Measurements from ENCODE around the gene FBXO10. TPM values are rescaled to one million over a fixed set of nuclear protein-coding genes. Genes with fewer than 3 reads are reported as not detected.
"Not testable (repeated sequence)": the region's sequence is repeated elsewhere in the genome, so short reads cannot be mapped to it uniquely, and the experiment has no call there.

FBXO10 gene
- total RNA-seq, 1 experiment from 2014 or later, result 5.3 TPM

GRCh38 chr9:37480759-37481158, 95.4 kb downstream of the FBXO10 start:
- RAD21 ChIA-PET (ENCODE audit: low non-redundant PET in 1 of 2, low total read pairs in 2 of 2, uncharacterized antibody in 2 of 2, unreplicated experiment in 2 of 2), result no interaction called here
- no peak overlapping the region for H3K27ac ChIP-seq (ENCODE audit: low read depth, low read length)
- no peaks in the 10 kb centered on the region for H3K27me3 ChIP-seq (ENCODE audit: insufficient read depth, low read length)
- no TSS peak for BruUV-seq (replicated peaks)
- POLR2A ChIA-PET, result interaction anchor here (2.3 kb wide), 1 partner anchor 15 kb away, joined by 16 read pairs; the partner anchor contains the start of gene ZBTB5
- no peaks in the 10 kb centered on the region for H3K9me2 ChIP-seq (ENCODE audit: insufficient read depth)
- H3K79me2 ChIP-seq (ENCODE audit: insufficient read depth, low read length), result peaks cover under 1% of the 10 kb centered on the region; the same call in 1 of the 2 replicates
- peaks cover 31 to 64% of the 10 kb centered on the region in 2 experiments for H3K4me1 ChIP-seq (ENCODE audit: control insufficient read depth in 1 of 2, insufficient read depth in 2 of 2, low read length in 2 of 2)
- no peaks in the 10 kb centered on the region for H3K36me3 ChIP-seq (ENCODE audit: control insufficient read depth in 1 of 2, insufficient read depth in 2 of 2, low read length in 2 of 2)
- no peak overlapping the region for H3K4me2 ChIP-seq (ENCODE audit: low read length)
- CTCF ChIA-PET, result interaction anchor here (1.3 to 1.8 kb wide), 3 partner anchors 89 to 485 kb away, joined by 3 to 5 read pairs (median 5); no protein-coding TSS in a partner anchor
- H3K9ac ChIP-seq (ENCODE audit: low read length), result no peak overlapping the region
- intact Hi-C loops (cut with micrococcal nuclease), result loop anchor here (10.0 kb wide), 4 partner anchors 104 to 914 kb away; partner anchors contain the start of gene ALDH1B1
- no peaks in the 10 kb centered on the region for H4K20me1 ChIP-seq (ENCODE audit: insufficient read depth)
- DNase-seq (ENCODE audit: low read depth, low spot score) (no peak), ATAC-seq (no peak)
- no peak overlapping the region for H3K4me3 ChIP-seq (replicated peaks in 1 of 2; ENCODE audit: low read depth in 1 of 2, low read length in 2 of 2)
- H3K9me3 ChIP-seq (ENCODE audit: control insufficient read depth in 1 of 2, insufficient read depth in 1 of 2, low read depth in 1 of 2, low read length in 2 of 2), result no peaks in the 10 kb centered on the region; a peak in 1 of 4 replicates
- no peak overlapping the region for H2AFZ ChIP-seq (ENCODE audit: low read depth, low read length, poor library complexity, severe bottlenecking)
- TF ChIP-seq YY1 (IDR thresholded peaks at IDR 0.05; ENCODE audit: extremely low read depth, insufficient replicate concordance, low read depth, low read length) (no peak), EZH2phosphoT487 (IDR thresholded peaks at IDR 0.05; ENCODE audit: borderline replicate concordance) (no peak), EGR1 (IDR thresholded peaks at IDR 0.05; ENCODE audit: low read depth) (no peak), CTCF (IDR thresholded peaks at IDR 0.05 in 2 of 3, conservative IDR thresholded peaks at IDR 0.05 in 1 of 3; ENCODE audit: borderline replicate concordance in 1 of 3, insufficient read depth in 1 of 3, low read depth in 2 of 3, low read length in 2 of 3) (no peak), POLR2A (IDR thresholded peaks at IDR 0.05; ENCODE audit: borderline replicate concordance, extremely low read depth, insufficient read depth, insufficient read length) (no peak), MAX (IDR thresholded peaks at IDR 0.05) (no peak), EZH2 (IDR thresholded peaks at IDR 0.05) (no peak), CBX3 (IDR thresholded peaks at IDR 0.05; ENCODE audit: low read depth) (no peak), ZNF274 (IDR thresholded peaks at IDR 0.05; ENCODE audit: low read depth, low read length) (no peak), SRF (IDR thresholded peaks at IDR 0.05; ENCODE audit: low read depth) (no peak), ZBTB33 (IDR thresholded peaks at IDR 0.05; ENCODE audit: extremely low read depth, insufficient replicate concordance, low read length) (no peak), SIN3A (IDR thresholded peaks at IDR 0.05; ENCODE audit: low read depth) (no peak), RAD21 (IDR thresholded peaks at IDR 0.05; ENCODE audit: low read depth) (no peak), TCF7L2 (IDR thresholded peaks at IDR 0.05; ENCODE audit: borderline replicate concordance, extremely low read depth, insufficient read depth, insufficient read length) (no peak), ZFX (IDR thresholded peaks at IDR 0.05) (no peak), CEBPB (IDR thresholded peaks at IDR 0.05; ENCODE audit: low read depth) (no peak), SP1 (IDR thresholded peaks at IDR 0.05; ENCODE audit: low read depth) (no peak)

GRCh38 chr9:37477987-37478619, 98.1 kb downstream of the FBXO10 start:
- Histone ChIP-seq H3K4me1 (ENCODE audit: control insufficient read depth in 1 of 2, insufficient read depth in 2 of 2, low read length in 2 of 2) (peaks cover 34 to 69% of the 10 kb centered on the region in 2 experiments), H3K4me3 (replicated peaks in 1 of 2; ENCODE audit: low read depth in 1 of 2, low read length in 2 of 2) (peak overlapping the region in 1 of 2 experiments; percentile 35; a peak in 2 of 4 replicates), H3K27ac (ENCODE audit: low read depth, low read length) (peak overlapping the region; percentile 59), H3K9ac (ENCODE audit: low read length) (peak overlapping the region; percentile 56), H3K4me2 (ENCODE audit: low read length) (peak overlapping the region; percentile 72), H2AFZ (ENCODE audit: low read depth, low read length, poor library complexity, severe bottlenecking) (peak overlapping the region; percentile 13)
- ATAC-seq; intact Hi-C loops (cut with micrococcal nuclease); H3K36me3 ChIP-seq (ENCODE audit: control insufficient read depth in 1 of 2, insufficient read depth in 2 of 2, low read length in 2 of 2); CTCF ChIA-PET; RAD21 ChIA-PET (ENCODE audit: low non-redundant PET in 1 of 2, low total read pairs in 2 of 2, uncharacterized antibody in 2 of 2, unreplicated experiment in 2 of 2); H3K9me3 ChIP-seq (ENCODE audit: control insufficient read depth in 1 of 2, insufficient read depth in 1 of 2, low read depth in 1 of 2, low read length in 2 of 2); H4K20me1 ChIP-seq (ENCODE audit: insufficient read depth); H3K79me2 ChIP-seq (ENCODE audit: insufficient read depth, low read length); DNase-seq (ENCODE audit: low read depth, low spot score); POLR2A ChIA-PET; H3K27me3 ChIP-seq (ENCODE audit: insufficient read depth, low read length); H3K9me2 ChIP-seq (ENCODE audit: insufficient read depth): not testable (repeated sequence)
- BruUV-seq (replicated peaks), result TSS peak; percentile 59
